ENCODE results near the gene PRKG1. TPM values are rescaled to one million over a fixed set of nuclear protein-coding genes. Genes with fewer than 3 reads are reported as not detected.
A peak's percentile ranks its signal among the peaks of the same experiment; 100 is the strongest.

The PRKG1 gene
- total and polyA plus RNA-seq, 8 donors, result 1.2 to 9.6 (median 2.9) TPM

- WGBS, 2 donors, result 91 to 93% methylated on average over 2 of the region's 2 CpGs
- FAIRE-seq, result no peak
- TF ChIP-seq CTCF (IDR thresholded peaks at IDR 0.05), result no peak
- H3K9me3 ChIP-seq, result no peaks in the 10 kb centered on the region
- H3K4me3 ChIP-seq, result no peak overlapping the region
- H3K36me3 ChIP-seq, result no peaks in the 10 kb centered on the region
- no peaks in the 10 kb centered on the region for H3K27me3 ChIP-seq
- no peak for ATAC-seq
- intact Hi-C loops (cut with DNase I), result no loop called here
- no peaks in the 10 kb centered on the region for H3K4me1 ChIP-seq
- no peak overlapping the region for H3K27ac ChIP-seq
- DNase-seq, result no peak
Observed at GRCh38 chr10:51876979-51877378, 802.7 kb downstream of the PRKG1 start.

- Histone ChIP-seq H3K36me3 (no peaks in the 10 kb centered on the region), H3K4me3 (no peak overlapping the region), H3K27me3 (no peaks in the 10 kb centered on the region), H3K27ac (no peak overlapping the region), H3K4me1 (no peaks in the 10 kb centered on the region), H3K9me3 (no peaks in the 10 kb centered on the region)
- intact Hi-C loops (cut with DNase I), result no loop called here
- 90 to 93% methylated on average over 1 of the region's 1 CpG for WGBS, 2 donors
- TF ChIP-seq CTCF (IDR thresholded peaks at IDR 0.05), result no peak
- DNase-seq (no peak), ATAC-seq (no peak), FAIRE-seq (no peak)
Observed at GRCh38 chr10:51877636-51878035, 803.3 kb downstream of the PRKG1 start.

- Histone ChIP-seq H3K27ac (no peak overlapping the region), H3K9me3 (no peaks in the 10 kb centered on the region), H3K4me3 (no peak overlapping the region), H3K36me3 (no peaks in the 10 kb centered on the region), H3K4me1 (no peaks in the 10 kb centered on the region), H3K27me3 (no peaks in the 10 kb centered on the region)
- no peak for FAIRE-seq
- DNase-seq, result no peak
- intact Hi-C loops (cut with DNase I), result no loop called here
- no peak for TF ChIP-seq CTCF (IDR thresholded peaks at IDR 0.05)
- ATAC-seq, result no peak
Observed at GRCh38 chr10:51878695-51879094, 804.4 kb downstream of the PRKG1 start.

- Histone ChIP-seq H3K27me3 (no peaks in the 10 kb centered on the region), H3K9me3 (no peaks in the 10 kb centered on the region), H3K4me3 (no peak overlapping the region), H3K36me3 (no peaks in the 10 kb centered on the region), H3K27ac (no peak overlapping the region), H3K4me1 (no peaks in the 10 kb centered on the region)
- no peak for TF ChIP-seq CTCF (IDR thresholded peaks at IDR 0.05)
- DNase-seq, result peak in 1 of 6 donors; percentile 18
- no peak for FAIRE-seq
- 80 to 81% methylated on average over 1 of the region's 1 CpG for WGBS, 2 donors
- intact Hi-C loops (cut with DNase I), result no loop called here
- ATAC-seq, result peak in 3 of 4 donors; percentile 58 to 83 (median 73)
Observed at GRCh38 chr10:51879238-51879637, 805.0 kb downstream of the PRKG1 start.

GRCh38 chr10:51881213-51881612 is 806.9 kb downstream of the PRKG1 start:
- no peak for FAIRE-seq
- DNase-seq, result no peak
- no peak for TF ChIP-seq CTCF (IDR thresholded peaks at IDR 0.05)
- Histone ChIP-seq H3K4me1 (no peaks in the 10 kb centered on the region), H3K9me3 (no peaks in the 10 kb centered on the region), H3K36me3 (no peaks in the 10 kb centered on the region), H3K4me3 (no peak overlapping the region), H3K27ac (no peak overlapping the region), H3K27me3 (no peaks in the 10 kb centered on the region)
- intact Hi-C loops (cut with DNase I), result no loop called here
- ATAC-seq, result no peak
